ENCODE measurements around the gene STT3B. TPM values are rescaled to one million over a fixed set of nuclear protein-coding genes. Genes with fewer than 3 reads are reported as not detected.

The STT3B gene
- total and polyA plus RNA-seq, 2 of the 13 experiments (the other 11 are each of a cell fraction or from before 2014, with no cell fraction given), result 85.0 to 205 TPM

DNA sequence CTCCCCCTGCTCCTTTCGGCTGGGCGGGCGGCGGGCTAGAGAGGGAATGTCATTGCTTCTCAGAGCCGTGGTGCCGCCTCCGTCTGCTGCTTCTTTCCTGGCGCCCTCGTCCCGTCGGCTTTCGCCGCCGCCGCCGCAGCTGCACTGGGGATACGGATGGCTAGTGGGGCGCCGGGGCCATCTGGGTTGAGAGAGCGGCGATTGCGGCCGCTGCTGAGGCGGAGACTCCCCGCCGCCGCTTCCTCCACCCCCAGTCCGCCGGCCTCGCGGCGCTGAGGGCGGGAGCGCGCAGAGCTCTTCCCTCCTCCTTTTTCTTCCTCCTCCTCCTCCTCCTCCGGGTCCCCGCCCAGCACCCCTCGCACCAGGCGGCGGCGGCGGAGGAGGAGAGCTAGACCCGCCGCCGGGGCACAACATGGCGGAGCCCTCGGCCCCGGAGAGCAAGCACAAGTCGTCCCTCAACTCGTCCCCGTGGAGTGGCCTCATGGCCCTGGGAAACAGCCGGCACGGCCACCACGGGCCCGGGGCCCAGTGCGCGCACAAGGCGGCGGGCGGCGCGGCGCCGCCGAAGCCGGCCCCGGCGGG, at the start of gene STT3B (continued):
- TF ChIP-seq HNRNPLL (IDR thresholded peaks at IDR 0.05; ENCODE audit: low read depth, low read length, poor library complexity, severe bottlenecking), result peak; percentile 72
- TF ChIP-seq ZNF30 (CRISPR knock-in tag; IDR thresholded peaks at IDR 0.05), result no peak
- TF ChIP-seq, protein P1, sequence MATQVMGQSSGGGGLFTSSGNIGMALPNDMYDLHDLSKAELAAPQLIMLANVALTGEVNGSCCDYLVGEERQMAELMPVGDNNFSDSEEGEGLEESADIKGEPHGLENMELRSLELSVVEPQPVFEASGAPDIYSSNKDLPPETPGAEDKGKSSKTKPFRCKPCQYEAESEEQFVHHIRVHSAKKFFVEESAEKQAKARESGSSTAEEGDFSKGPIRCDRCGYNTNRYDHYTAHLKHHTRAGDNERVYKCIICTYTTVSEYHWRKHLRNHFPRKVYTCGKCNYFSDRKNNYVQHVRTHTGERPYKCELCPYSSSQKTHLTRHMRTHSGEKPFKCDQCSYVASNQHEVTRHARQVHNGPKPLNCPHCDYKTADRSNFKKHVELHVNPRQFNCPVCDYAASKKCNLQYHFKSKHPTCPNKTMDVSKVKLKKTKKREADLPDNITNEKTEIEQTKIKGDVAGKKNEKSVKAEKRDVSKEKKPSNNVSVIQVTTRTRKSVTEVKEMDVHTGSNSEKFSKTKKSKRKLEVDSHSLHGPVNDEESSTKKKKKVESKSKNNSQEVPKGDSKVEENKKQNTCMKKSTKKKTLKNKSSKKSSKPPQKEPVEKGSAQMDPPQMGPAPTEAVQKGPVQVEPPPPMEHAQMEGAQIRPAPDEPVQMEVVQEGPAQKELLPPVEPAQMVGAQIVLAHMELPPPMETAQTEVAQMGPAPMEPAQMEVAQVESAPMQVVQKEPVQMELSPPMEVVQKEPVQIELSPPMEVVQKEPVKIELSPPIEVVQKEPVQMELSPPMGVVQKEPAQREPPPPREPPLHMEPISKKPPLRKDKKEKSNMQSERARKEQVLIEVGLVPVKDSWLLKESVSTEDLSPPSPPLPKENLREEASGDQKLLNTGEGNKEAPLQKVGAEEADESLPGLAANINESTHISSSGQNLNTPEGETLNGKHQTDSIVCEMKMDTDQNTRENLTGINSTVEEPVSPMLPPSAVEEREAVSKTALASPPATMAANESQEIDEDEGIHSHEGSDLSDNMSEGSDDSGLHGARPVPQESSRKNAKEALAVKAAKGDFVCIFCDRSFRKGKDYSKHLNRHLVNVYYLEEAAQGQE (IDR thresholded peaks at IDR 0.05; ENCODE audit: borderline replicate concordance in 1 of 2, low read depth in 1 of 2, low read length in 2 of 2), result no peak
- TF ChIP-seq, protein P2, sequence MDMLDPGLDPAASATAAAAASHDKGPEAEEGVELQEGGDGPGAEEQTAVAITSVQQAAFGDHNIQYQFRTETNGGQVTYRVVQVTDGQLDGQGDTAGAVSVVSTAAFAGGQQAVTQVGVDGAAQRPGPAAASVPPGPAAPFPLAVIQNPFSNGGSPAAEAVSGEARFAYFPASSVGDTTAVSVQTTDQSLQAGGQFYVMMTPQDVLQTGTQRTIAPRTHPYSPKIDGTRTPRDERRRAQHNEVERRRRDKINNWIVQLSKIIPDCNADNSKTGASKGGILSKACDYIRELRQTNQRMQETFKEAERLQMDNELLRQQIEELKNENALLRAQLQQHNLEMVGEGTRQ (IDR thresholded peaks at IDR 0.05; ENCODE audit: low read depth, low read length), result no peak
- TF ChIP-seq, protein P2 (CRISPR knock-in tag; IDR thresholded peaks at IDR 0.05; ENCODE audit: borderline replicate concordance), result no peak
- TF ChIP-seq HOXA5 (CRISPR knock-in tag; IDR thresholded peaks at IDR 0.05), result 0 out of 2 replicates have a peak, but pooled peaks have one; percentile 20
- no peak for TF ChIP-seq HDAC6 (IDR thresholded peaks at IDR 0.05; ENCODE audit: low read depth, low read length)
- peak; percentile 57 for TF ChIP-seq RBFOX2 (IDR thresholded peaks at IDR 0.05; ENCODE audit: low read depth, low read length)
- no peak for TF ChIP-seq NFATC3 (CRISPR knock-in tag; IDR thresholded peaks at IDR 0.05)
- TF ChIP-seq ARNT (IDR thresholded peaks at IDR 0.05), result no peak
- 0 out of 2 replicates have a peak, but pooled peaks have one; percentile 10 for TF ChIP-seq ELF1 (CRISPR knock-in tag; IDR thresholded peaks at IDR 0.05)
- TF ChIP-seq MLLT10 (CRISPR knock-in tag; IDR thresholded peaks at IDR 0.05), result no peak
- TF ChIP-seq ZMYM2 (CRISPR knock-in tag; IDR thresholded peaks at IDR 0.05), result no peak
- TF ChIP-seq RBM39 (IDR thresholded peaks at IDR 0.05; ENCODE audit: low read depth, low read length, poor library complexity, severe bottlenecking), result no peak
- TF ChIP-seq ZKSCAN5 (CRISPR knock-in tag; IDR thresholded peaks at IDR 0.05), result no peak
- TF ChIP-seq NCOR1 (IDR thresholded peaks at IDR 0.05; ENCODE audit: borderline replicate concordance, low read length), result no peak
- TF ChIP-seq, protein P3, sequence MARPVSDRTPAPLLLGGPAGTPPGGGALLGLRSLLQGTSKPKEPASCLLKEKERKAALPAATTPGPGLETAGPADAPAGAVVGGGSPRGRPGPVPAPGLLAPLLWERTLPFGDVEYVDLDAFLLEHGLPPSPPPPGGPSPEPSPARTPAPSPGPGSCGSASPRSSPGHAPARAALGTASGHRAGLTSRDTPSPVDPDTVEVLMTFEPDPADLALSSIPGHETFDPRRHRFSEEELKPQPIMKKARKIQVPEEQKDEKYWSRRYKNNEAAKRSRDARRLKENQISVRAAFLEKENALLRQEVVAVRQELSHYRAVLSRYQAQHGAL (CRISPR knock-in tag; IDR thresholded peaks at IDR 0.05; ENCODE audit: not compliant biosample characterization), result no peak
- TF ChIP-seq, protein P4, sequence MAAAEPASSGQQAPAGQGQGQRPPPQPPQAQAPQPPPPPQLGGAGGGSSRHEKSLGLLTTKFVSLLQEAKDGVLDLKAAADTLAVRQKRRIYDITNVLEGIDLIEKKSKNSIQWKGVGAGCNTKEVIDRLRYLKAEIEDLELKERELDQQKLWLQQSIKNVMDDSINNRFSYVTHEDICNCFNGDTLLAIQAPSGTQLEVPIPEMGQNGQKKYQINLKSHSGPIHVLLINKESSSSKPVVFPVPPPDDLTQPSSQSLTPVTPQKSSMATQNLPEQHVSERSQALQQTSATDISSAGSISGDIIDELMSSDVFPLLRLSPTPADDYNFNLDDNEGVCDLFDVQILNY (CRISPR knock-in tag; conservative IDR thresholded peaks at IDR 0.05), result no peak
- no peak for TF ChIP-seq TBL1XR1 (IDR thresholded peaks at IDR 0.05; ENCODE audit: borderline replicate concordance, low read length, partially characterized antibody)
- TF ChIP-seq, protein P5, sequence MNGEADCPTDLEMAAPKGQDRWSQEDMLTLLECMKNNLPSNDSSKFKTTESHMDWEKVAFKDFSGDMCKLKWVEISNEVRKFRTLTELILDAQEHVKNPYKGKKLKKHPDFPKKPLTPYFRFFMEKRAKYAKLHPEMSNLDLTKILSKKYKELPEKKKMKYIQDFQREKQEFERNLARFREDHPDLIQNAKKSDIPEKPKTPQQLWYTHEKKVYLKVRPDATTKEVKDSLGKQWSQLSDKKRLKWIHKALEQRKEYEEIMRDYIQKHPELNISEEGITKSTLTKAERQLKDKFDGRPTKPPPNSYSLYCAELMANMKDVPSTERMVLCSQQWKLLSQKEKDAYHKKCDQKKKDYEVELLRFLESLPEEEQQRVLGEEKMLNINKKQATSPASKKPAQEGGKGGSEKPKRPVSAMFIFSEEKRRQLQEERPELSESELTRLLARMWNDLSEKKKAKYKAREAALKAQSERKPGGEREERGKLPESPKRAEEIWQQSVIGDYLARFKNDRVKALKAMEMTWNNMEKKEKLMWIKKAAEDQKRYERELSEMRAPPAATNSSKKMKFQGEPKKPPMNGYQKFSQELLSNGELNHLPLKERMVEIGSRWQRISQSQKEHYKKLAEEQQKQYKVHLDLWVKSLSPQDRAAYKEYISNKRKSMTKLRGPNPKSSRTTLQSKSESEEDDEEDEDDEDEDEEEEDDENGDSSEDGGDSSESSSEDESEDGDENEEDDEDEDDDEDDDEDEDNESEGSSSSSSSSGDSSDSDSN (CRISPR knock-in tag; IDR thresholded peaks at IDR 0.05), result no peak
